HG02759 (cell line): ENCODE measurements around the gene RETREG3.

Source experiments
- ATAC-seq: cut with Tn5 transposase; IDR thresholded peaks from one replicate; pipeline ENCODE4 v1.9.1; 2021; ENCODE audit warnings: mild to moderate bottlenecking, moderate library complexity; ENCODE audit not compliant: unreplicated experiment

Gene RETREG3

DNA sequence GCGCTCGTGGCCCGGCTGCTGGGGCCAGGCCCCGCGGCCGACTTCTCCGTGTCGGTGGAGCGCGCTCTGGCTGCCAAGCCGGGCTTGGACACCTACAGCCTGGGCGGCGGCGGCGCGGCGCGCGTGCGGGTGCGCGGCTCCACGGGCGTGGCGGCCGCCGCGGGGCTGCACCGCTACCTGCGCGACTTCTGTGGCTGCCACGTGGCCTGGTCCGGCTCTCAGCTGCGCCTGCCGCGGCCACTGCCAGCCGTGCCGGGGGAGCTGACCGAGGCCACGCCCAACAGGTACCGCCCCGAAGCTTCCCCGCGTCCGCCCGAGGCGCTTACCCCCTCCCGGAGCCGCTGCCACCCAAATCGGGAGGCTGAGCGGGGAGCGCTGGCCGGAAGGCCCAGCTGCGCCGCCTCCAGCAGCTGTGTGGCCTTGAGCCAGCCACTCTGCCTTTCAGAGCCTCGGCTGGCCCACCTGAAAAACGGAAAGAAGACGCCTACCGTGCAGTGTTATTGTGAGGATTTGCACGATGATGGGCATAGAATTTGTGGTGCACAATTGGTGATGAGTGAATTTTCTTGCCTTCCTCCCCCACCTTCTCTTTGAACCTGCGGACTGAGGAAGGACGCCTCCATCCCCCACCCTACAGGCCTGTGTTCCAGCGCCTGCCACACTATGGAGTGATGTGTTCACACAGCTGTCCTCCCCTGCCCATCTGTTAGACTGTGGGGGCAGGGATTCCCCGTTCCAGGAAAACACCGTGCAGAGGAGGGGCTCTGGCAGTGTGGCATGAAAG lies 72.6 kb downstream of the RETREG3 start:
- peak; percentile 68 for ATAC-seq

GRCh38 chr17:42536048-42536371 lies 73.2 kb downstream of the RETREG3 start, which contains the start of gene NAGLU:
TSS of gene NAGLU (plus strand) at chr17:42536241. CDS start at chr17:42536273, 32 bp downstream.
- peak; percentile 88 for ATAC-seq

DNA sequence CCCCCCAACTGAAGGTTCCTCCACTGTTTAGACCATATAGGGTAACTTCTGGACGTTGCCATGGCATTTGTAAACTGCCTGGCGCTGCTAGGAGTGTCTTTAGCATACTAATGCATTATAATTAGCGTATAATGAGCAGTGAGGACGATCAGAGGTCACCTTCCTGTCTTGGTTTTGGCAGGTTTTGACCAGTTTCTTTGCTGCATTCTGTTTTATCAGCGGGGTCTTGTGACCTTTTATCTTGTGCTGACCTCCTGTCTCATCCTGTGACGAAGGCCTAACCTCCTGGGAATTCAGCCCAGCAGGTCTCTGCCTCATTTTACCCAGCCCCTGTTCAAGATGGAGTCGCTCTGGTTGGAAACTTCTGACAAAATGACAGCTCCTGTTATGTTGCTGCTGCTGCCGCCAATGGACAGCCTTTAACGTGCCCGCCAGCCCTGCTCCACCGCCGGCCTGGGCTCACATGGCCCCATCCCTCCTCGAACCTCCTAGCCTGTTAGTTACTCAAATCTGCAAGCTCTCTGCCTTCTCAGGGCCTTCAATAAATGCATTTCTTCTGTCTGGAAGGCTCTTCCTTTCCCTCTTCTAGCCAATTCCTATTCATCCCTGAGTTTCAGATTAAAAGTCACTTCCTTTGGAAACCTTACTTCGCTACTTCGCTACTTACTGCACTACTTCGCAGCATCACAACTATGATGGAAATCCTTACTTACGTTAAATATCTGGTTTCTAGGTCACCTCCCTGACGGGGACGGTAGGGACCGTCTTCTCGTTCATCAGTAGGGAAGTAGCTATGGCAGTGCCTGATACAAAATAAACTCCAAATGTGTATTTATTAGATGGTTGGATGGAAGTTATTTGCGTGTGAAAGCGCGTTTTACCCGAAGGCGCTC lies 73.8 kb downstream of the RETREG3 start:
- ATAC-seq: no peak

GRCh38 chr17:42531455-42532354 lies 77.5 kb downstream of the RETREG3 start:
- ATAC-seq: no peak

GRCh38 chr17:42530952-42531454 lies 78.2 kb downstream of the RETREG3 start:
- ATAC-seq: no peak
